HepG2 (cell line): ENCODE results near the gene NYAP2.

Experiments
- CTCF ChIP-seq: sonication (generic); formaldehyde crosslinking; IDR thresholded peaks from 2 replicates; pipeline ENCODE4 v1.5.0; 2020; ENCODE audit warnings: mild to moderate bottlenecking, missing genetic modification reagents, moderate library complexity
- HCFC1 ChIP-seq: fragments of 150-350 bp; IDR thresholded peaks from 2 replicates; pipeline ENCODE4 v1.6.1; 2014; ENCODE audit warnings: low read depth, low read length
- MEF2D ChIP-seq: sonication (generic); formaldehyde crosslinking; IDR thresholded peaks from 2 replicates; pipeline ENCODE4 v1.5.1; 2020; ENCODE audit warnings: mild to moderate bottlenecking, missing genetic modification reagents
- MTA3 ChIP-seq: sonication (generic); formaldehyde crosslinking; IDR thresholded peaks from 2 replicates; pipeline ENCODE4 v1.4.0; 2020; ENCODE audit warnings: missing genetic modification reagents
- NR3C1 ChIP-seq: sonication (generic); formaldehyde crosslinking; IDR thresholded peaks from 2 replicates; pipeline ENCODE4 v1.4.0; 2020; ENCODE audit warnings: missing genetic modification reagents
- ZBTB7A ChIP-seq: sonication (generic); formaldehyde crosslinking; IDR thresholded peaks from 2 replicates; pipeline ENCODE4 v1.8.0; 2022; ENCODE audit warnings: mild to moderate bottlenecking, missing genetic modification reagents
- ZNF253 ChIP-seq: sonication (generic); formaldehyde crosslinking; IDR thresholded peaks from 2 replicates; pipeline ENCODE4 v1.8.0; 2022; ENCODE audit warnings: mild to moderate bottlenecking, missing genetic modification reagents, borderline replicate concordance
- ZNF274 ChIP-seq: sonication (generic); formaldehyde crosslinking; IDR thresholded peaks from 2 replicates; pipeline ENCODE4 v1.5.1; 2020; ENCODE audit warnings: mild to moderate bottlenecking, missing genetic modification reagents
- ZNF546 ChIP-seq: sonication (generic); formaldehyde crosslinking; conservative IDR thresholded peaks from 2 replicates; pipeline ENCODE4 v1.8.1; 2023; ENCODE audit warnings: mild to moderate bottlenecking, missing genetic modification reagents
- TF ChIP-seq, protein P1 (sequence below): sonication (generic); formaldehyde crosslinking; IDR thresholded peaks from 2 replicates; pipeline ENCODE4 v1.4.0; 2020; ENCODE audit warnings: missing genetic modification reagents
- TF ChIP-seq, protein P2 (sequence below): sonication (generic); formaldehyde crosslinking; IDR thresholded peaks from 2 replicates; pipeline ENCODE4 v1.4.0; 2020; ENCODE audit warnings: mild to moderate bottlenecking, missing genetic modification reagents

DNA sequence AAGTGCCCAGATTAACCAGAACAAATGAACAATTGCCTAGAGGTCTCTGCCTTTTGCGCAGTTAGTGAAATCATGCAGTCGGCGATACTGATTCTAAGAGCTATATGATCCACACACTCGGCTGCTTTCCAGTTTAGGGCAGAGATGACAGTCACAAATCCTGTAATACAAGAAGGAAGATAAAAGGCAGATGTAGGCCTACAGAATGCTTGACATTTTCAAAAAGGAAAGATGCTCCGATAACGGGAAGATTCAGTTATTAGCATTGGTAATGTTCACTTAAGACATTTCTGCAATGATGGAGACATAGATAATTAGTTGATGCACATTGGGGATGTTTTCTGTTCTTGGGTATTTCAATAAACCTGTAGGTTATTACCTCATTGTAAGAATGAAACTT is 19.5 kb downstream of the NYAP2 start:
- TF ChIP-seq CTCF (CRISPR knock-in tag) (no peak), MTA3 (CRISPR knock-in tag) (no peak), ZNF253 (CRISPR knock-in tag) (no peak), MEF2D (CRISPR knock-in tag) (no peak), ZNF274 (no peak), ZNF546 (no peak), HCFC1 (no peak), NR3C1 (CRISPR knock-in tag) (no peak), ZBTB7A (CRISPR knock-in tag) (no peak)
- TF ChIP-seq, protein P1, sequence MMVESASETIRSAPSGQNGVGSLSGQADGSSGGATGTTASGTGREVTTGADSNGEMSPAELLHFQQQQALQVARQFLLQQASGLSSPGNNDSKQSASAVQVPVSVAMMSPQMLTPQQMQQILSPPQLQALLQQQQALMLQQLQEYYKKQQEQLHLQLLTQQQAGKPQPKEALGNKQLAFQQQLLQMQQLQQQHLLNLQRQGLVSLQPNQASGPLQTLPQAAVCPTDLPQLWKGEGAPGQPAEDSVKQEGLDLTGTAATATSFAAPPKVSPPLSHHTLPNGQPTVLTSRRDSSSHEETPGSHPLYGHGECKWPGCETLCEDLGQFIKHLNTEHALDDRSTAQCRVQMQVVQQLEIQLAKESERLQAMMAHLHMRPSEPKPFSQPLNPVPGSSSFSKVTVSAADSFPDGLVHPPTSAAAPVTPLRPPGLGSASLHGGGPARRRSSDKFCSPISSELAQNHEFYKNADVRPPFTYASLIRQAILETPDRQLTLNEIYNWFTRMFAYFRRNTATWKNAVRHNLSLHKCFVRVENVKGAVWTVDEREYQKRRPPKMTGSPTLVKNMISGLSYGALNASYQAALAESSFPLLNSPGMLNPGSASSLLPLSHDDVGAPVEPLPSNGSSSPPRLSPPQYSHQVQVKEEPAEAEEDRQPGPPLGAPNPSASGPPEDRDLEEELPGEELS (CRISPR knock-in tag): no peak
- TF ChIP-seq, protein P2, sequence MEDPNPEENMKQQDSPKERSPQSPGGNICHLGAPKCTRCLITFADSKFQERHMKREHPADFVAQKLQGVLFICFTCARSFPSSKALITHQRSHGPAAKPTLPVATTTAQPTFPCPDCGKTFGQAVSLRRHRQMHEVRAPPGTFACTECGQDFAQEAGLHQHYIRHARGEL: no peak
